HepG2 (cell line): ENCODE measurements around the gene COPZ2. TPM values are rescaled to one million over a fixed set of nuclear protein-coding genes. Genes with fewer than 3 reads are reported as not detected.

Source experiments
- ATAC-seq: fragments of 200-7000 bp; cut with Tn5 transposase; 3 replicates; pipeline ENCODE4 v1.9.1; 2020; ENCODE audit warnings: mild to moderate bottlenecking, moderate library complexity
- BruUV-seq: library from RNA; stranded (reverse); fragments of 400-500 nt; replicated peaks from 2 replicates; lab custom pipeline; 2021; lab: Mats Ljungman, UMichigan
- CTCF ChIA-PET: fragments of 300-600 bp; formaldehyde crosslinking; extraction: SDS; loops from one replicate; lab custom pipeline; 2021; ENCODE audit warnings: low total read pairs, inconsistent platforms, low intra/inter-chr PET ratio; lab: Yijun Ruan, JAX
- POLR2A ChIA-PET: fragments of 350-600 bp; sonication (Branson Sonifier 250); formaldehyde crosslinking; loops from one replicate; lab custom pipeline; 2020; ENCODE audit warnings: antibody characterized with exemption, inconsistent platforms; lab: Yijun Ruan, JAX
- DNase-seq: peaks from one replicate; pipeline ENCODE4 v3.0.0-alpha.2; 2015; ENCODE audit warnings: low spot score
- FAIRE-seq: peaks from 3 replicates; lab custom pipeline; 2011; peaks lifted over from hg19 to GRCh38; lab: Jason Lieb, UNC
- H2AFZ ChIP-seq: one replicate; pipeline ENCODE4 v1.6.1; 2011; ENCODE audit warnings: low read length, inconsistent platforms
- H3K27ac ChIP-seq: fragments of 300-600 bp; 3 replicates; pipeline ENCODE4 v1.8.0; 2011; ENCODE audit warnings: mixed run types, mild to moderate bottlenecking, mixed read lengths, low read length, inconsistent platforms; ENCODE audit not compliant: insufficient read depth; ENCODE audit errors: extremely low read length
- H3K27me3 ChIP-seq, 2 experiments: fragments of 200-600 bp in 1 of 2; 2 replicates in 1 of 2; 3 replicates in 1 of 2; pipeline versions ENCODE4 v1.6.0 to v1.8.0; 2011; ENCODE audit warnings: low read length in 2 of 2, mild to moderate bottlenecking in 2 of 2, moderate library complexity in 2 of 2, inconsistent platforms in 1 of 2; ENCODE audit not compliant: insufficient read depth in 2 of 2, control insufficient read depth in 1 of 2
- H3K36me3 ChIP-seq, 2 experiments: fragments of 200-600 bp in 1 of 2; replicated peaks in 1 of 2; 2 replicates in 1 of 2; 3 replicates in 1 of 2; pipeline versions ENCODE4 v1.5.1 to v1.8.0; 2011; ENCODE audit warnings: low read length in 2 of 2, inconsistent platforms in 1 of 2; ENCODE audit not compliant: insufficient read depth in 2 of 2, control insufficient read depth in 1 of 2
- H3K4me1 ChIP-seq: 2 replicates; pipeline ENCODE4 v1.5.1; 2012; ENCODE audit warnings: low read length, inconsistent platforms; ENCODE audit not compliant: insufficient read depth
- H3K4me2 ChIP-seq: 2 replicates; pipeline ENCODE4 v1.6.0; 2011; ENCODE audit warnings: low read depth, low read length, inconsistent platforms
- H3K4me3 ChIP-seq, 3 experiments: fragments of 200-600 bp in 1 of 3; sonication (generic), shearing (Covaris generic) in 1 of 3; replicated peaks in 1 of 3; 2 replicates each; pipeline ENCODE4 v1.5.1; 2011 to 2016; ENCODE audit warnings: low read length in 3 of 3, inconsistent platforms in 2 of 3, low read depth in 2 of 3, mild to moderate bottlenecking in 2 of 3, control low read depth in 1 of 3, mixed read lengths in 1 of 3; ENCODE audit not compliant: insufficient read depth in 1 of 3
- H3K79me2 ChIP-seq: one replicate; pipeline ENCODE4 v1.6.1; 2011; ENCODE audit warnings: low read length, inconsistent platforms; ENCODE audit not compliant: insufficient read depth
- H3K9ac ChIP-seq: 2 replicates; pipeline ENCODE4 v1.6.0; 2011; ENCODE audit warnings: mild to moderate bottlenecking, low read depth, low read length, inconsistent platforms; ENCODE audit not compliant: insufficient read depth
- H3K9me3 ChIP-seq: 2 replicates; pipeline ENCODE4 v1.5.1; 2012; ENCODE audit warnings: mild to moderate bottlenecking, low read length
- H4K20me1 ChIP-seq: 2 replicates; pipeline ENCODE4 v1.6.0; 2011; ENCODE audit warnings: inconsistent platforms, mild to moderate bottlenecking, low read length, moderate library complexity; ENCODE audit not compliant: insufficient read depth
- ATM ChIP-seq: fragments of 450-650 bp; IDR thresholded peaks from 2 replicates; pipeline ENCODE4 v1.7.1; 2017; ENCODE audit warnings: mild to moderate bottlenecking, borderline replicate concordance
- LCORL ChIP-seq, 2 experiments: fragments of 450-650 bp in 1 of 2; sonication (generic) in 1 of 2; formaldehyde crosslinking in 1 of 2; IDR thresholded peaks; 2 replicates each; pipeline versions ENCODE4 v1.5.0 to v1.6.1; 2017 to 2020; ENCODE audit warnings: antibody characterized with exemption in 1 of 2, missing genetic modification reagents in 1 of 2
- NR2F2 ChIP-seq: IDR thresholded peaks from 2 replicates; pipeline ENCODE4 v1.6.1; 2012; ENCODE audit warnings: low read depth, inconsistent platforms, borderline replicate concordance
- RBAK ChIP-seq: sonication (generic); formaldehyde crosslinking; IDR thresholded peaks from 2 replicates; pipeline ENCODE4 v1.5.1; 2020; ENCODE audit warnings: mild to moderate bottlenecking, missing genetic modification reagents
- RELA ChIP-seq: sonication (generic); formaldehyde crosslinking; IDR thresholded peaks from 2 replicates; pipeline ENCODE4 v1.4.0; 2020; ENCODE audit warnings: missing genetic modification reagents
- SNAPC2 ChIP-seq: sonication (generic); formaldehyde crosslinking; IDR thresholded peaks from 2 replicates; pipeline ENCODE4 v1.8.1; 2022; ENCODE audit warnings: mild to moderate bottlenecking, missing genetic modification reagents
- SP2 ChIP-seq: sonication (generic); formaldehyde crosslinking; IDR thresholded peaks from 2 replicates; pipeline ENCODE4 v1.5.1; 2020; ENCODE audit warnings: mild to moderate bottlenecking, missing genetic modification reagents
- SYNCRIP ChIP-seq: fragments of 200-400 bp; formaldehyde crosslinking; IDR thresholded peaks from 2 replicates; pipeline ENCODE4 v1.6.1; 2018; ENCODE audit warnings: mild to moderate bottlenecking, low read depth, low read length; ENCODE audit not compliant: insufficient read depth
- ZNF160 ChIP-seq: sonication (generic); formaldehyde crosslinking; IDR thresholded peaks from 2 replicates; pipeline ENCODE4 v1.8.0; 2022; ENCODE audit warnings: mild to moderate bottlenecking, inconsistent platforms, missing genetic modification reagents
- ZNF180 ChIP-seq: sonication (generic); formaldehyde crosslinking; IDR thresholded peaks from 2 replicates; pipeline ENCODE4 v1.4.0; 2020; ENCODE audit warnings: low read depth, missing genetic modification reagents, borderline replicate concordance
- ZNF282 ChIP-seq: fragments of 450-650 bp; IDR thresholded peaks from 2 replicates; pipeline ENCODE4 v1.6.1; 2018; ENCODE audit not compliant: partially characterized antibody
- ZNF350 ChIP-seq: sonication (generic); formaldehyde crosslinking; IDR thresholded peaks from 2 replicates; pipeline ENCODE4 v1.4.0; 2020; ENCODE audit warnings: mild to moderate bottlenecking, low read depth, missing genetic modification reagents, borderline replicate concordance
- ZNF556 ChIP-seq: sonication (generic); formaldehyde crosslinking; IDR thresholded peaks from 2 replicates; pipeline ENCODE4 v1.4.0; 2020; ENCODE audit warnings: mild to moderate bottlenecking, missing genetic modification reagents, borderline replicate concordance
- ZNF674 ChIP-seq: sonication (generic); formaldehyde crosslinking; IDR thresholded peaks from 2 replicates; pipeline ENCODE4 v1.5.0; 2020; ENCODE audit warnings: low read depth, mild to moderate bottlenecking, missing genetic modification reagents
- WGBS: methylation state at CpG from one replicate; pipeline ENCODE4 v1.1.6; 2017; ENCODE audit warnings: low lambda C conversion rate; 5-methylcytosine and 5-hydroxymethylcytosine counted together
- in situ Hi-C: cut with HindIII; loops from 2 replicates; pipeline ENCODE4 v1.10.0; 2017; ENCODE audit warnings: low pct_unique_long_range_greater_than_20kb; ENCODE audit not compliant: extremely low pct_ligation_motif_present
- intact Hi-C: fragments of 100-400 bp; cut with micrococcal nuclease; formaldehyde crosslinking; loops from one replicate; pipeline ENCODE4 v1.10.0; 2022; ENCODE audit not compliant: unreplicated experiment
- polyA plus RNA-seq, 8 experiments: library from polyadenylated mRNA; depleted of rRNA in 3 of 8; stranded (reverse) in 7 of 8; unstranded in 1 of 8; fragments of >200 nt; fragmentation: Illumina TruSeq in 4 of 8; extraction: Trizol in 4 of 8; gene quantifications; 2 replicates each; pipeline versions ENCODE4 v1.2.1 to v1.2.3, GENCODE V29; 2011 to 2016; ENCODE audit warnings: low read depth in 4 of 8, missing spikeins in 1 of 8, mixed read lengths in 1 of 8; ENCODE audit not compliant: insufficient read depth in 1 of 8
- total RNA-seq, 5 experiments: library from RNA; depleted of rRNA; stranded (reverse); fragments of >200 nt; fragmentation: Illumina TruSeq; extraction: Trizol; gene quantifications; 2 replicates each; pipeline ENCODE4 v1.2.3, GENCODE V29; 2016; ENCODE audit warnings: low read depth in 1 of 5
- TF ChIP-seq, protein P1 (sequence below): sonication (generic); formaldehyde crosslinking; IDR thresholded peaks from 2 replicates; pipeline ENCODE4 v1.4.0; 2020; ENCODE audit warnings: mild to moderate bottlenecking, missing genetic modification reagents, borderline replicate concordance
- TF ChIP-seq, protein P2 (sequence below): sonication (generic); formaldehyde crosslinking; IDR thresholded peaks from 2 replicates; pipeline ENCODE4 v1.4.0; 2020; ENCODE audit warnings: missing genetic modification reagents
- TF ChIP-seq, protein P3 (sequence below): IDR thresholded peaks from 2 replicates; pipeline ENCODE4 v1.6.1; 2016
- TF ChIP-seq, protein P4 (sequence below): sonication (generic); formaldehyde crosslinking; IDR thresholded peaks from 2 replicates; pipeline ENCODE4 v1.8.0; 2022; ENCODE audit warnings: mild to moderate bottlenecking, missing genetic modification reagents, moderate library complexity

COPZ2 gene
- total and polyA plus RNA-seq, 2 of the 13 experiments (the other 11 are each of a cell fraction or from before 2014, with no cell fraction given), result 0.61 to 1.5 TPM

DNA sequence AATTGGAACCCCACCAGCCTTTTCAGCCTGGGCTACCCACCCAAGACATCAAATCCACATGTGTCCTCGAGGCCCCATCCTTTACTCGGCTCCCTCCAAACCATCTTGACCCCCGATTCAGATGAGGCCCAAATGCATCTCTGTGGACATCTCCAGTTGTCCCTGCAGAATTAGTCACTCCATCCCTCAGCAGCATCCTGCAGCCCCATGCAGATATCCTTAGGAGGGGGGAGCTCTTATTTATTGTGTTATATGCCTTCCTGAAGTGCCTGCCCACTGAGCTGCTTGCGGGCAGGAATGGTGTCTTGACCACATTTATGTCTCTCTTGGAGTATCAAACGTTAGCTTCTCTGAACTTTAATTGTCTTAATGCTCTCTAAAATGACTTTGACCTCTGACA lies 51.1 kb downstream of the COPZ2 start:
- in situ Hi-C loops, result no loop called here
- Histone ChIP-seq H3K9ac (no peak overlapping the region), H3K27me3 (peaks cover 0 to 7% of the 10 kb centered on the region in 2 experiments; a peak in 2 of 5 replicates), H3K9me3 (no peaks in the 10 kb centered on the region), H3K4me3 (no peak overlapping the region), H3K27ac (no peak overlapping the region), H3K4me2 (no peak overlapping the region), H4K20me1 (no peaks in the 10 kb centered on the region), H3K79me2 (no peaks in the 10 kb centered on the region), H3K36me3 (peaks cover 3 to 21% of the 10 kb centered on the region in 2 experiments; a peak in 4 of 5 replicates), H2AFZ (no peak overlapping the region), H3K4me1 (peaks cover 22% of the 10 kb centered on the region)
- WGBS, result 77% methylated on average over 5 of the region's 5 CpGs
- no peak for FAIRE-seq
- POLR2A ChIA-PET, result no interaction called here
- no TSS peak for BruUV-seq
- TF ChIP-seq ZNF160 (no peak), ZNF282 (no peak), RELA (CRISPR knock-in tag) (no peak), ZNF180 (CRISPR knock-in tag) (no peak), ZNF674 (no peak), SNAPC2 (CRISPR knock-in tag) (no peak), LCORL (IDR thresholded peaks at IDR 0.05) (no peak), LCORL (CRISPR knock-in tag; IDR thresholded peaks at IDR 0.05) (no peak), NR2F2 (no peak), ZNF556 (CRISPR knock-in tag) (no peak), ZNF350 (CRISPR knock-in tag) (no peak), SYNCRIP (no peak), SP2 (CRISPR knock-in tag) (no peak), ATM (no peak), RBAK (no peak)
- TF ChIP-seq, protein P1, sequence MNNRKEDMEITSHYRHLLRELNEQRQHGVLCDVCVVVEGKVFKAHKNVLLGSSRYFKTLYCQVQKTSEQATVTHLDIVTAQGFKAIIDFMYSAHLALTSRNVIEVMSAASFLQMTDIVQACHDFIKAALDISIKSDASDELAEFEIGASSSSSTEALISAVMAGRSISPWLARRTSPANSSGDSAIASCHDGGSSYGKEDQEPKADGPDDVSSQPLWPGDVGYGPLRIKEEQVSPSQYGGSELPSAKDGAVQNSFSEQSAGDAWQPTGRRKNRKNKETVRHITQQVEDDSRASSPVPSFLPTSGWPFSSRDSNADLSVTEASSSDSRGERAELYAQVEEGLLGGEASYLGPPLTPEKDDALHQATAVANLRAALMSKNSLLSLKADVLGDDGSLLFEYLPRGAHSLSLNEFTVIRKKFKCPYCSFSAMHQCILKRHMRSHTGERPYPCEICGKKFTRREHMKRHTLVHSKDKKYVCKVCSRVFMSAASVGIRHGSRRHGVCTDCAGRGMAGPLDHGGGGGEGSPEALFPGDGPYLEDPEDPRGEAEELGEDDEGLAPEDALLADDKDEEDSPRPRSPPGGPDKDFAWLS (CRISPR knock-in tag), result no peak
- TF ChIP-seq, protein P2, sequence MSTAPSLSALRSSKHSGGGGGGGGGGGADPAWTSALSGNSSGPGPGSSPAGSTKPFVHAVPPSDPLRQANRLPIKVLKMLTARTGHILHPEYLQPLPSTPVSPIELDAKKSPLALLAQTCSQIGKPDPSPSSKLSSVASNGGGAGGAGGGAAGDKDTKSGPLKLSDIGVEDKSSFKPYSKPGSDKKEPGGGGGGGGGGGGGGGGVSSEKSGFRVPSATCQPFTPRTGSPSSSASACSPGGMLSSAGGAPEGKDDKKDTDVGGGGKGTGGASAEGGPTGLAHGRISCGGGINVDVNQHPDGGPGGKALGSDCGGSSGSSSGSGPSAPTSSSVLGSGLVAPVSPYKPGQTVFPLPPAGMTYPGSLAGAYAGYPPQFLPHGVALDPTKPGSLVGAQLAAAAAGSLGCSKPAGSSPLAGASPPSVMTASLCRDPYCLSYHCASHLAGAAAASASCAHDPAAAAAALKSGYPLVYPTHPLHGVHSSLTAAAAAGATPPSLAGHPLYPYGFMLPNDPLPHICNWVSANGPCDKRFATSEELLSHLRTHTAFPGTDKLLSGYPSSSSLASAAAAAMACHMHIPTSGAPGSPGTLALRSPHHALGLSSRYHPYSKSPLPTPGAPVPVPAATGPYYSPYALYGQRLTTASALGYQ, result no peak
- TF ChIP-seq, protein P3, sequence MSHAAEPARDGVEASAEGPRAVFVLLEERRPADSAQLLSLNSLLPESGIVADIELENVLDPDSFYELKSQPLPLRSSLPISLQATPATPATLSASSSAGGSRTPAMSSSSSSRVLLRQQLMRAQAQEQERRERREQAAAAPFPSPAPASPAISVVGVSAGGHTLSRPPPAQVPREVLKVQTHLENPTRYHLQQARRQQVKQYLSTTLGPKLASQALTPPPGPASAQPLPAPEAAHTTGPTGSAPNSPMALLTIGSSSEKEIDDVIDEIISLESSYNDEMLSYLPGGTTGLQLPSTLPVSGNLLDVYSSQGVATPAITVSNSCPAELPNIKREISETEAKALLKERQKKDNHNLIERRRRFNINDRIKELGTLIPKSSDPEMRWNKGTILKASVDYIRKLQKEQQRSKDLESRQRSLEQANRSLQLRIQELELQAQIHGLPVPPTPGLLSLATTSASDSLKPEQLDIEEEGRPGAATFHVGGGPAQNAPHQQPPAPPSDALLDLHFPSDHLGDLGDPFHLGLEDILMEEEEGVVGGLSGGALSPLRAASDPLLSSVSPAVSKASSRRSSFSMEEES (CRISPR knock-in tag), result no peak
- TF ChIP-seq, protein P4, sequence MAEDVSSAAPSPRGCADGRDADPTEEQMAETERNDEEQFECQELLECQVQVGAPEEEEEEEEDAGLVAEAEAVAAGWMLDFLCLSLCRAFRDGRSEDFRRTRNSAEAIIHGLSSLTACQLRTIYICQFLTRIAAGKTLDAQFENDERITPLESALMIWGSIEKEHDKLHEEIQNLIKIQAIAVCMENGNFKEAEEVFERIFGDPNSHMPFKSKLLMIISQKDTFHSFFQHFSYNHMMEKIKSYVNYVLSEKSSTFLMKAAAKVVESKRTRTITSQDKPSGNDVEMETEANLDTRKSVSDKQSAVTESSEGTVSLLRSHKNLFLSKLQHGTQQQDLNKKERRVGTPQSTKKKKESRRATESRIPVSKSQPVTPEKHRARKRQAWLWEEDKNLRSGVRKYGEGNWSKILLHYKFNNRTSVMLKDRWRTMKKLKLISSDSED (CRISPR knock-in tag), result no peak
- ATAC-seq, result no peak
- CTCF ChIA-PET, result no interaction called here
- intact Hi-C loops, result no loop called here
- DNase-seq, result no peak
